Activated naive CD4-positive, alpha-beta T cell treated with anti-CD3 and anti-CD28 coated beads, Interleukin-2, amount 10 ng/mL, durations not matched to agents 7 days and 5 days (primary cell): ENCODE measurements around the gene KRT86.
A peak's percentile ranks its signal among the peaks of the same experiment; 100 is the strongest.

ENCODE experiments used
- CTCF ChIA-PET: fragments of 350-600 bp; sonication (Branson Sonifier 250); formaldehyde crosslinking; loops from one replicate; lab custom pipeline; 2021; ENCODE audit warnings: antibody characterized with exemption; lab: Charles Lee
- DNase-seq: peaks from one replicate; pipeline ENCODE4 v3.0.0-alpha.2; 2020
- H3K27ac Mint-ChIP-seq: one replicate; pipeline ENCODE4 v1.8.0; 2021; ENCODE audit warnings: mild to moderate bottlenecking, moderate library complexity, mixed read lengths
- H3K27me3 Mint-ChIP-seq: one replicate; pipeline ENCODE4 v1.8.0; 2021; ENCODE audit warnings: mild to moderate bottlenecking, mixed read lengths
- H3K36me3 Mint-ChIP-seq: one replicate; pipeline ENCODE4 v1.8.0; 2021; ENCODE audit warnings: mixed read lengths
- H3K4me1 Mint-ChIP-seq: one replicate; pipeline ENCODE4 v1.8.0; 2021; ENCODE audit warnings: mixed read lengths
- H3K4me3 Mint-ChIP-seq: one replicate; pipeline ENCODE4 v1.8.0; 2021; ENCODE audit warnings: mild to moderate bottlenecking, moderate library complexity, mixed read lengths
- H3K9me3 Mint-ChIP-seq: one replicate; pipeline ENCODE4 v1.8.0; 2021; ENCODE audit warnings: mixed read lengths

Gene KRT86

DNA sequence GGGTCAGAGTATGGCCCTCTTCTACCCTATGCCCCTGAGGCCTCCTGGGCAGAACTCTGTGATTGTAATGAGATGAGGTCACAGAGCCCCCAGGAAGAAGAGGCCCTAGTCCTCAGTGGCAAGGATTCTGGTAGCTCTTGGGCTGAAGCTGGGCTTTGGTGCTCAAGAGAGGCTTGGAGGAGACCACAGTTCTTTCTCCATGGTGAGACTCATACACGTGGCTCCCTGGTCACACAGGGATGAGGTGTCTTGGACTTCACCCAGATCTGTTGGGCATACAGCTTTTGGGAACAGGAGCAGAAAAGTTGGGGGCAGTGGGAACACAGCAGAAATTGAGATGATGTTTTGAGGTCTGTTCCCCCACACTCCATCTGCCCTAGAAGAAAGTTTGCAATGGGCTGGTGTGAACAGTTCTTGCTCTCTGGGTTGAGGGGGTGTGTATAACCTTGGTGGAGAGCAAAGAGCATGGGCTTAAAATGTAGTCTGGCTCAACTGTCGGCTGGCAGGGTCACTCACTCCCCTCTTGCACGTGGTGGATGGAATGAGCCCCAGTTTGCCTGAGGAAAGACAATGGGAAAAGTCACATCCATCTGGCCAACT lies at the start of gene KRT86:
TSS of gene KRT86 (plus strand) at position 125 of the 600 bp plus-strand sequence. CDS start 27,272 bp downstream, outside the sequence.
- H3K27ac Mint-ChIP-seq, result no peak within 1 kb of the TSS
- H3K4me3 Mint-ChIP-seq, result no peak within 1 kb of the TSS
- H3K36me3 Mint-ChIP-seq, result no peaks in the 10 kb centered on the region
- peak; percentile 1 for DNase-seq
- CTCF ChIA-PET, result interaction anchor here (1.6 to 7.1 kb wide), 2 partner anchors 11 to 67 kb away, joined by 3 to 76 read pairs; no protein-coding TSS in a partner anchor
- H3K9me3 Mint-ChIP-seq, result no peaks in the 10 kb centered on the region
- H3K4me1 Mint-ChIP-seq, result peaks cover 9% of the 10 kb centered on the region
- H3K27me3 Mint-ChIP-seq, result peaks cover 65% of the 10 kb centered on the region

DNA sequence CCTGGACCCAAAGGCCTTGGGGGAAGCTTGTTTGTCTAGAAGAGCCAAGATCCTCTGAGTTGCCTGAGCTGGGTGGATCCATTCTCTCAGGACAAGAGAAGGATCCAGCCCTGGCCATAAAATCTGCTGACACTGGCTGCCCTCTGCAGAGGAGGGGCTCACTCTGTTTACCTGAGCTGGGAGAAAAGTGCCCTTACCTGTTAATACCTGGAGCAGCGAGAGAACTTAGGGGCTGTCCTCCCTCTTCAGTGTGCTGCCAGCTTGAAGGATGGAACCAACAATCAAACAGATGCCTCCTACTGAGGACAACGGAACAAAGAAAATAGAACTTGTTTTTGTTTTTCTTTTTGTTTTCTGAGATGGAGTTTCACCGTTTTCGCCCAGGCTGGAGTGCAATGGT lies 48.7 kb upstream of the KRT86 start:
- no peak overlapping the region for H3K27ac Mint-ChIP-seq
- DNase-seq, result no peak
- peaks cover 79% of the 10 kb centered on the region for H3K27me3 Mint-ChIP-seq
- CTCF ChIA-PET, result interaction anchor here (0.6 to 6.4 kb wide), 3 partner anchors 12 to 53 kb away, joined by 3 to 89 read pairs (median 5); no protein-coding TSS in a partner anchor
- no peaks in the 10 kb centered on the region for H3K9me3 Mint-ChIP-seq
- H3K4me3 Mint-ChIP-seq, result no peak overlapping the region
- no peaks in the 10 kb centered on the region for H3K36me3 Mint-ChIP-seq
- peaks cover 5% of the 10 kb centered on the region for H3K4me1 Mint-ChIP-seq

DNA sequence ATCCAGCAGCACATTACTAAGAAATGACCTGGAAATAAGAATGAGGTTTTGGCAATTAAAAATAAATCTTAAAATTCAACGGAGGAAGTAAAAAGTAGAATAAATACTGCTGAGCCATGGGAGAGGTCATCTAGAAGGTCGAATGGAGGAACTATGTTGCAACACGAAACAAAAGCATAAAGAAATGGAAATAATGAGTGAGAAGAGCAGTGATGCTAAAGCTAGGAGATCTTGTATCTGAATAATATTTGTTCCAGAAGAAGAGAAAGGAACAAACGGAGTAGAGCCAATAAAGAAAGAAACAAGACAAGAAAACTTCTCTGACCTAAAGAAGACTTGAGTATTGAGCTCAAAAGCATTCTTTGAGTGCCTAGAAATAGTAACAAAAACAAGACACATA lies 48.0 kb upstream of the KRT86 start:
- CTCF ChIA-PET, result interaction anchor here (0.7 kb wide), 1 partner anchor 82 kb away, joined by 3 read pairs; no protein-coding TSS in a partner anchor
- no peak overlapping the region for H3K4me3 Mint-ChIP-seq
- DNase-seq, result no peak

DNA sequence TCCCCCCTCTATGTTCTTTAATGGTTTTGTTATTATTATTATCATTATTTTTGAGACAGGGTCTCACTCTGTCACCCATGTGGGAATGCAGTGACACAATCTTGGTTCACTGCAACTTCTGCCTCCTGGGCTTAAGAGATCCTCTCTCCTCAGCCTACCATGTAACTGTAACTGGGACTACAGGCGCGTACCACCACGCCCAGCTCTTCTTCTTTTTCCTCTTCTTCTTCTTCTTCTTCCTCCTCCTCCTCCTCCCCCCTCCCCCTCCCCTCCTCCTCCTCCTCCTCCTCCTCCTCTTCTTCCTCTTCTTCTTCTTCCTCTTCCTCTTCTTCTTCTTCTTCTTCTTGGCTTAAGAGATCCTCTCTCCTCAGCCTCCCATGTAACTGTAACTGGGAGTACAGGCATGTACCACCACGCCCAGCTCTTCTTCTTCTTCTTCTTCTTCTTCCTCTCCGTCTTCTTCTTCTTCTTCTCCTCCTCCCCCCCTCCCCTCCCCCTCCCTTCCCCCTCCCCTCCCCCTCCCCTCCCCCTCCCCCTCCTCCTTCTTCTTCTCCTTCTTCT lies 46.8 kb upstream of the KRT86 start:
- CTCF ChIA-PET, result no interaction called here
- H3K36me3 Mint-ChIP-seq, result no peaks in the 10 kb centered on the region
- no peak overlapping the region for H3K27ac Mint-ChIP-seq
- H3K4me1 Mint-ChIP-seq, result no peaks in the 10 kb centered on the region
- DNase-seq, result no peak
- H3K9me3 Mint-ChIP-seq, result no peaks in the 10 kb centered on the region
- peaks cover 91% of the 10 kb centered on the region for H3K27me3 Mint-ChIP-seq
- no peak overlapping the region for H3K4me3 Mint-ChIP-seq

More for the DNA sequence above, 48.0 kb upstream of the KRT86 start:
- peaks cover 85% of the 10 kb centered on the region for H3K27me3 Mint-ChIP-seq
- H3K27ac Mint-ChIP-seq, result no peak overlapping the region
- no peaks in the 10 kb centered on the region for H3K36me3 Mint-ChIP-seq
- H3K9me3 Mint-ChIP-seq, result no peaks in the 10 kb centered on the region
- peaks cover 5% of the 10 kb centered on the region for H3K4me1 Mint-ChIP-seq

DNA sequence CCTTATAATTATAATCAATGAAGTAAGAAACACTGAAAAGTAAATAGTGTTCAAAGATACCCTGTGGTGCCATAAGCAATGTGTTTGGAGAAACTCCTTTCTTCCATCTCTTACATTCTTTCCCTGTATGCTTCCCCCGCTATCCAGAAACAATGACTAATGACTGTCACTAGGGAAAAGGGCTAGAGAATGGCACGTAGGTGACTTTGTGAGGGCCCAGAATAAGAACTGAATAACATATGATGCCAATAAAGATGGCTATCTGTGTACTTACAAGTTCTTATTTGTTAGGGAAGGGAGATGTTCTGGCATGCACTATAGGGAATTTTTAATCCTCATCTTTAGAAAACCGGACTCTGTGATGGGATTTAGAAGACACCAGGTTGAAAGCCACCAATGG lies 46.1 kb upstream of the KRT86 start:
- no peak for DNase-seq
- CTCF ChIA-PET, result no interaction called here
- no peak overlapping the region for H3K4me3 Mint-ChIP-seq
- H3K27ac Mint-ChIP-seq, result no peak overlapping the region
- H3K36me3 Mint-ChIP-seq, result no peaks in the 10 kb centered on the region
- H3K27me3 Mint-ChIP-seq, result peaks cover 94% of the 10 kb centered on the region
- no peaks in the 10 kb centered on the region for H3K9me3 Mint-ChIP-seq
- H3K4me1 Mint-ChIP-seq, result no peaks in the 10 kb centered on the region

DNA sequence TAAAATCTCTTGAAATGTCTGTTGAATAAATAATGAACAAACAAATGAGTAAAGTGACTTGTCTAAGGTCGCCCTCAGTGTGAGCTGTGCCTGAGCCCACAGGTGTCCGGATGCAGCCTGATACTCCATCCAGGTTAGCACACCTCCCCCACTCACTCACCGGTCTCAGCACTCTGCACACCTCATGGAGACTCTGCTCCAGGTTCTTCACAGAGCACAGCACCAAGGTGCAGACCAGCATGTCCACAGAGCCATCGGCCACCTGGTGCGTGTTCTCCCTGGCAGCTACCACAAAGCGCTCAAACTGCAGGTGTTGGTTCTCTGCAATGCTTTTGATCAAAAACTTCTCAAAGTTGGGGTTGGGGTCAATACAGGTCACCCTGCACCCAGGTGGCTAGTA lies 45.5 kb upstream of the KRT86 start:
- H3K4me3 Mint-ChIP-seq, result no peak overlapping the region
- no peaks in the 10 kb centered on the region for H3K9me3 Mint-ChIP-seq
- H3K27me3 Mint-ChIP-seq, result peaks cover 94% of the 10 kb centered on the region
- no peak for DNase-seq
- no peaks in the 10 kb centered on the region for H3K36me3 Mint-ChIP-seq
- H3K27ac Mint-ChIP-seq, result no peak overlapping the region
- no peaks in the 10 kb centered on the region for H3K4me1 Mint-ChIP-seq
- CTCF ChIA-PET, result interaction anchor here (0.6 kb wide), 1 partner anchor 51 kb away, joined by 3 read pairs; no protein-coding TSS in a partner anchor

DNA sequence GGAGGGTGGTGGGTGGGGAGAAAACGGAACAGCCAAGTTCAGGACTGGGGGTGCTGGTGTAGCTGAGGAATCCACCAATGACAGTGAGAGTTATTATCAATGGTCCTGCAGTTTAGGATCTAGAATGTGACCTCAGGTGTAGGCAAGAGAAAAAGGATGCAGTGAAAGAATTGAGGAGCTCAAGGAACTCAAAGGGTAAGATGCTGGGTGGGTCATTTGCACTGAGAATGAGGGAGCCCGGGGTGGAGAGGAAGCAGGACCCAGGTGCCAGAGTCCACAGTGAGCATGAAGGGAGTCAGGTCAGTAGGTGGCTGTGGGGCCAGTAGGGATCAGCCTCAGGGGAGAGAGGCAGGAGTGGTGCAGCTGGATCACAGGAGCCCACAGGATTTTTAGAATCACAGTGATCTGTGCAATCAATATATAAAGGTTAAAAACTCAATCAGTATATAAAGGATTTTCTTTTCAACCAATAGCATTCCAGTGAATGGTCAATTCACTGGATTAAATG lies 44.6 kb upstream of the KRT86 start:
- no peaks in the 10 kb centered on the region for H3K36me3 Mint-ChIP-seq
- no peak overlapping the region for H3K4me3 Mint-ChIP-seq
- CTCF ChIA-PET, result interaction anchor here (0.6 to 1.5 kb wide), 3 partner anchors 8 to 208 kb away, joined by 3 to 5 read pairs (median 4); no protein-coding TSS in a partner anchor
- H3K27me3 Mint-ChIP-seq, result peaks cover 95% of the 10 kb centered on the region
- H3K9me3 Mint-ChIP-seq, result no peaks in the 10 kb centered on the region
- no peak overlapping the region for H3K27ac Mint-ChIP-seq
- no peaks in the 10 kb centered on the region for H3K4me1 Mint-ChIP-seq
- DNase-seq, result no peak

DNA sequence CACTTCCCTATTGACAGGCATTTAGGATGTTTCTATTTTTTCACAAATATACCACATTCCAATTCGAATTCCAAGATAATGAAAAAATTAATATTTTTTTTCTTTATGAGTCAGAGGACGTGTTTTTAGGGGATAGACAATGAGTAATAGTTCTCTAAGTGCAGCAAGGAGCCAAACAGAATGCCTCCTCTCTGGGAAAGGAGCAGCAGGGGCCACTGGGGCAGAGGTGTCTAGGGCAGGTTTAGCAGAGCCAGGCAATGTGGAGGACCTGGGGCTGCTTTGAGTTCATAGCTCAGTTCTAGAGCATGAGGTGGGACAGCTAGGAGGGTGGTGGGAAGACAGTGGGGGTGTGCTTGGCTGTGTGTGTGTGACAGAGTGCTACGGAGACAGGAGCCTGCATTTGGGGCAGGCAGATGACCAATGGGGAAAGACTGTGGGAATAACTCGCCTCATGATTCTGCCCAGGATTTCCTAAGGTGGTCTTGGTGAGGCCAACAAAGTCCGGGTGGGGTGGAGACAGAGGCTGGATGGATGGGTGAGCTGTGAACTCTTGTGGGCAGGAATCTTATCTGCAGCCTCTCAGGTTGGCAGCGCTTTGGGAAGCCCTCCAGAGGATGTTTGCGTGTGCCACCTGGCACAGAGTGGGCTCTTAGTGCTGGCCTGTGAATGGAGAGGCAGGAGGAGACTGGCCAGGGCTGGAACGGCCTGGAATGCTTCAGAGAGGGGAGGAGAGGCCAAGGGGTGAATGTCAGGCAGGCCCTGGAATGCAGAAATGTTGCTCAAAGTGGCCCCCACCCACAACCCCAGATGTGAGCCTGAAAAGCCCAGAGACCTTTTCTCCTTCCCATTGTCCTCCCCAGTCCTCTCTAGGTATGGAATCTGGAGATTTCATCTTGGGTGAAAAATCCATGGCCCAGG lies 43.8 kb upstream of the KRT86 start:
- no peaks in the 10 kb centered on the region for H3K36me3 Mint-ChIP-seq
- no peak for DNase-seq
- no peak overlapping the region for H3K4me3 Mint-ChIP-seq
- no peak overlapping the region for H3K27ac Mint-ChIP-seq
- H3K9me3 Mint-ChIP-seq, result no peaks in the 10 kb centered on the region
- H3K4me1 Mint-ChIP-seq, result no peaks in the 10 kb centered on the region
- peaks cover 96% of the 10 kb centered on the region for H3K27me3 Mint-ChIP-seq
- CTCF ChIA-PET, result interaction anchor here (1.5 kb wide), 1 partner anchor 8 kb away, joined by 5 read pairs; no protein-coding TSS in a partner anchor

DNA sequence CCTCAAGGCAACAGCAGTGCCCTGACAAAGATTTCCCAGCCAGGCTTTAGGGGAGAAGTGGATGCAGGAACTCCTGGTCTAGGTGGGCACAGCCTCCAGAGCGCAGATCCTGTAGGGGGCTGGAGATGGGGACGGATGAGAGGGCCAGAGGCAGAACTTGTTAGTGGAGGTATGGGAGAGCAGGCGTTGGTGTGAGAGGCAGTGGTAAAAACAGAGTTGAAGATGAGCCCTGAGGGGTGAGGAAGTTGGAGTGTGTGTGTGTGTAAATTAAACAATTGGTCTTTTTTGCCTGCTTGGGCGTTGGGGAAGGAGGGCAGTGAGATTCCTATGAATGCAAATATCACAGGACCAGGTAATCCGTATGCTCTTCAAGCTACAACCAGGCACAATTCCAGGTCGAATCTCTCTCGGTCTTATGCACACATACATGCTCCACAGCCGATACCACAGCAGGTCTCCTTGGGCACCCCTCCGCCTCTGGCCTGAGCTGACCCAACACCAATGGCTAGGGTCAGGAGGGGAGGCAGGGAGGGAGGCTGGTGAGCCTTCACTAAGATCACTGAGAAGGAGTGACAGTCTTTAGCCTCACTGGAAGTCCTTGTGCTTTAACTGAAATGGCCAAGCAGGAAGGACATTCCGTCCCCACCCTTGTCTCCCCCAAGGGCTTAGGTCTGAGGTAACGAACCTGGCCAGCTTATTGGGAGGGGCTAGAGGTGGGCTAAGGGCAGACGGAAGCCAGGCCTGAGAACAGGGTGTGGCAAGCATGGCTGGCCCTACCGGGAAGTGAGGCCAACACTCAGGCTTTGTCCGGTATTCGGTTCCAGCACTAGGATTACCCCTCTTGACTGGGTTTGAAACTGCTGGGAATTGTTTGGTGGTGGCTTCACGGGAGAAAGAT lies 42.9 kb upstream of the KRT86 start:
- no peak for DNase-seq
- H3K27ac Mint-ChIP-seq, result no peak overlapping the region
- peaks cover 96% of the 10 kb centered on the region for H3K27me3 Mint-ChIP-seq
- H3K9me3 Mint-ChIP-seq, result no peaks in the 10 kb centered on the region
- no peak overlapping the region for H3K4me3 Mint-ChIP-seq
- CTCF ChIA-PET, result interaction anchor here (1.0 to 1.5 kb wide), 2 partner anchors 9 to 10 kb away, joined by 3 to 5 read pairs; no protein-coding TSS in a partner anchor
- no peaks in the 10 kb centered on the region for H3K4me1 Mint-ChIP-seq
- no peaks in the 10 kb centered on the region for H3K36me3 Mint-ChIP-seq

DNA sequence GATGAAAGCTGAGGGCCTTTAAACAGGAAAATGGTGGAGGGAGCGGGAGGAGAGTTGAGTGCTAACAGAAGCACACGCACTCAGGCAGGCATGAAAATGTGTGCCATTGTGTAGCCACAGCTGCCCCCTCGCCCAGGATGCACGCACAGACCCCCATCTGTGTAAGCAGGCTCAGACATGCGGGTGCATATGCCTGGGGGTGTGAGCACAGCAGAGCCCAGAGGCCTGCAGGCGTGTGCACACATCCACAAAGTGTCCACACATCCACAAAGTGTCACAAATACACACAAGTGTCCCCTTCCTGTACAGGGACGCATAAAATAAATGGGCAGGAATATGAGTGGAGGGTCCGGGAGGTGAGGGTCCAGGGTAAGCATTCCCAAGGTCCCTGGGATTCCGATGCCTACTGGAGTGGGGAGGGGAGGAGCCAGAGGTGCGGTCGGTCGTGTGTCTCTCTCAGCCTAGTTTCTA lies 42.2 kb upstream of the KRT86 start:
- H3K9me3 Mint-ChIP-seq, result no peaks in the 10 kb centered on the region
- CTCF ChIA-PET, result interaction anchor here (1.0 kb wide), 2 partner anchors 11 to 12 kb away, joined by 3 read pairs; no protein-coding TSS in a partner anchor
- H3K27me3 Mint-ChIP-seq, result peaks cover 94% of the 10 kb centered on the region
- DNase-seq, result no peak
- H3K4me1 Mint-ChIP-seq, result no peaks in the 10 kb centered on the region
- no peaks in the 10 kb centered on the region for H3K36me3 Mint-ChIP-seq
- no peak overlapping the region for H3K4me3 Mint-ChIP-seq
- no peak overlapping the region for H3K27ac Mint-ChIP-seq

DNA sequence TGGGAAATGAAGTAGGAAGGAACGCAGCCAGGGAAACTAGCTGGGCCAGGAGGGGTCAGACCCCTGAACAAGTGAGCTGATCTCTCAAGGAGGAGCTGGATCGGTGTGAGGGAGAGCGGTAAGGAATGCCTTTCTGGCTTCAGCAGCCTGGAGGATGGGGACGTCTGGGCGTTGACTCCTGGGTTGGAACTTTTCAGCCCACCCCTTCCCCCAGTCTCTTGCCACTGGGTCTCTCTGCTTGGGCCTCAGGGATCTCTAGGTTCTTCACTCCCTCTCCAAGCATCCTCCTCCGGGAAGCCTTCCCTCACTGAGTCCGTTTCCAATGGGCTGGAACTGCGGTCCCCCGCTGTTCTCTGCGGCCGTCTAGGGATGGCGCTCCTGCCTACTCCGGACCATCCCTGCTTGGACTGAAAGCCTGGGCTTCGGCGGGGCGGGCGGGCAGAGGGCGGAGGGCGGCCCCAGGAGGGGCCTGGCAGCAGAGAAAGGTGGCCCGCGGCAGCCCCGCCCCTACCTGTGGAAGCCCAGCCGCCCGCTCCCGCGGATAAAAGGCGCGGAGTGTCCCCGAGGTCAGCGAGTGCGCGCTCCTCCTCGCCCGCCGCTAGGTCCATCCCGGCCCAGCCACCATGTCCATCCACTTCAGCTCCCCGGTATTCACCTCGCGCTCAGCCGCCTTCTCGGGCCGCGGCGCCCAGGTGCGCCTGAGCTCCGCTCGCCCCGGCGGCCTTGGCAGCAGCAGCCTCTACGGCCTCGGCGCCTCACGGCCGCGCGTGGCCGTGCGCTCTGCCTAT lies 41.6 kb upstream of the KRT86 start, which contains the start of gene KRT7:
TSS of gene KRT7 (plus strand) at position 570 of the 788 bp plus-strand sequence. CDS start at position 624, 54 bp downstream.
- CTCF ChIA-PET, result interaction anchor here (1.0 kb wide), 2 partner anchors 11 to 12 kb away, joined by 3 read pairs; no protein-coding TSS in a partner anchor
- Mint-ChIP-seq H3K27ac (no peak within 1 kb of the TSS), H3K36me3 (no peaks in the 10 kb centered on the region), H3K27me3 (peaks cover 93% of the 10 kb centered on the region), H3K4me3 (no peak within 1 kb of the TSS), H3K9me3 (no peaks in the 10 kb centered on the region), H3K4me1 (no peaks in the 10 kb centered on the region)
- peak; percentile 8 for DNase-seq

DNA sequence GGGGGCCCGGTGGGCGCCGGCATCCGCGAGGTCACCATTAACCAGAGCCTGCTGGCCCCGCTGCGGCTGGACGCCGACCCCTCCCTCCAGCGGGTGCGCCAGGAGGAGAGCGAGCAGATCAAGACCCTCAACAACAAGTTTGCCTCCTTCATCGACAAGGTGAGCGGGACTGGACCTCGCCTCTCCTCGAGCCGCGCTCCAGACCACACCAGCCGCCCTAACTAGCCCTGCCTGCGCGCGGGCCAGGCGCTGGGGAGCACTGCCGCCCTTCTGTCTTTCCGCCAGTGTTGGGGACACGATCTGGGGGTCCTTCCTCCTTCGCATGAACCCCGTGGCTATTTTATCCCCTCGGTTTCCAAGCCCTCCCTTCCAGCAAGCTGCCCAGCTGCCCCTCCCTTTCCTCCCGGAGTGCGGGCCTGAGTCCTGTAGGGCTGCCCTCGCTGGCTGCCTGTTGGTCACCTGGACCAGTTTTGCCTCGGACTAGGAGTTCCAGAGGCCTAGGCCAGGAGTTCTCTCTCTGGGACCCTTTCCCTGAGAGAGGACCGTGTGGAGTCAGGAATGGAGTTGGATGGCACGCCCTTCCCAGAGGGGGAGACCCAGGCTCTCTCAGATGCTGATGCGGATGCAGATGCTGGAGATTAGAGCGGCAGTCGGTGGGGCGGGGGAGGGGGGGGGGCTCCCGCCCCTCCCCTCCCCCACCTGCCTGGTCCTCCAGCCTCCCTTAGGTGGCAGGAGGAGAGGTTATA lies 40.8 kb upstream of the KRT86 start:
- CTCF ChIA-PET, result no interaction called here
- H3K4me3 Mint-ChIP-seq, result no peak overlapping the region
- DNase-seq, result peak; percentile 18
- no peaks in the 10 kb centered on the region for H3K36me3 Mint-ChIP-seq
- no peak overlapping the region for H3K27ac Mint-ChIP-seq
- H3K9me3 Mint-ChIP-seq, result no peaks in the 10 kb centered on the region
- H3K4me1 Mint-ChIP-seq, result no peaks in the 10 kb centered on the region
- H3K27me3 Mint-ChIP-seq, result peaks cover 91% of the 10 kb centered on the region
